H1 (cell line): ENCODE data around the gene HPCAL4. TPM values are rescaled to one million over a fixed set of nuclear protein-coding genes. Genes with fewer than 3 reads are reported as not detected.

ENCODE experiments used
- BRCA1 ChIP-seq: IDR thresholded peaks from 2 replicates; pipeline ENCODE4 v1.6.1; 2012; ENCODE audit warnings: low read depth, low read length, improper control_type of control experiment
- CHD7 ChIP-seq: fragments of 300-600 bp; sonication (generic); IDR thresholded peaks from 2 replicates; pipeline ENCODE4 v1.7.1; 2012; ENCODE audit warnings: low read length, moderate library complexity, mild to moderate bottlenecking, inconsistent platforms; ENCODE audit not compliant: insufficient replicate concordance
- EGR1 ChIP-seq: IDR thresholded peaks from 2 replicates; pipeline ENCODE4 v1.6.1; 2011; ENCODE audit warnings: low read depth, low read length, borderline replicate concordance
- GABPA ChIP-seq: IDR thresholded peaks from 2 replicates; pipeline ENCODE4 v1.6.1; 2011; ENCODE audit warnings: mild to moderate bottlenecking, low read length, moderate library complexity, borderline replicate concordance; ENCODE audit not compliant: insufficient read depth
- SP4 ChIP-seq: IDR thresholded peaks from 2 replicates; pipeline ENCODE4 v1.6.1; 2012; ENCODE audit warnings: low read length, inconsistent platforms
- USF2 ChIP-seq: IDR thresholded peaks from 2 replicates; pipeline ENCODE4 v1.6.1; 2011; ENCODE audit warnings: low read length, improper control_type of control experiment
- YY1 ChIP-seq: IDR thresholded peaks from 2 replicates; pipeline ENCODE4 v1.6.1; 2011; ENCODE audit warnings: low read depth, mild to moderate bottlenecking, low read length
- polyA plus RNA-seq, 7 experiments: library from polyadenylated mRNA; depleted of rRNA in 3 of 7; stranded (reverse) in 5 of 7; unstranded in 2 of 7; fragments of >200 nt in 5 of 7; fragments of 200-250 nt in 2 of 7; gene quantifications; 1 replicate in 5 of 7; 2 replicates in 1 of 7; 4 replicates in 1 of 7; pipeline versions ENCODE4 v1.2.1 to v1.2.3, GENCODE V29; 2011 to 2013; ENCODE audit warnings: missing spikeins in 2 of 7, mixed read lengths in 2 of 7
- total RNA-seq: library from RNA; stranded (reverse); fragmentation: NEBNext Ultra II Directional; extraction: Animal tissue kit (Norgen Biotek cat#: 25700); gene quantifications from 2 replicates; pipeline ENCODE4 v1.2.1, GENCODE V29; 2021

The HPCAL4 gene
- total and polyA plus RNA-seq, 2 of the 8 experiments (the other 6 are each of a cell fraction or from before 2014, with no cell fraction given), result 0.54 to 0.74 TPM

- TF ChIP-seq GABPA (0 out of 2 replicates have a peak, but pooled peaks have one; percentile 55), SP4 (no peak), BRCA1 (no peak), USF2 (no peak), CHD7 (no peak), EGR1 (no peak; the same call in 1 of the 2 replicates), YY1 (no peak)
Observed at GRCh38 chr1:39639305-39640130, 51.7 kb downstream of the HPCAL4 start, which contains the start of gene HEYL (continued).
